Vagina (tissue), 2 donors: ENCODE data around the gene DRAM1.

Experiments used
- CTCF ChIP-seq, 3 experiments: fragments of 450-650 bp in 2 of 3; fragments of 200-600 bp in 1 of 3; sonication (generic) in 1 of 3; IDR thresholded peaks; one replicate each; pipeline ENCODE4 v1.5.1; 2017 to 2019; ENCODE audit warnings: antibody characterized with exemption in 3 of 3, mild to moderate bottlenecking in 2 of 3, moderate library complexity in 2 of 3
- POLR2A ChIP-seq, 2 donors: fragments of 450-650 bp; IDR thresholded peaks; one replicate each; pipeline ENCODE4 v1.6.1; 2017; ENCODE audit warnings: antibody characterized with exemption in 2 of 2, mild to moderate bottlenecking in 2 of 2, moderate library complexity in 2 of 2
- POLR2AphosphoS5 ChIP-seq, 2 donors: sonication (generic); formaldehyde crosslinking; IDR thresholded peaks; one replicate each; pipeline ENCODE4 v1.9.0; 2017; ENCODE audit warnings: antibody characterized with exemption in 2 of 2, mild to moderate bottlenecking in 2 of 2, low read depth in 1 of 2; ENCODE audit not compliant: insufficient read depth in 1 of 2

GRCh38 chr12:101909646-101910045 lies 32.3 kb downstream of the DRAM1 start:
- TF ChIP-seq CTCF (IDR thresholded peaks at IDR 0.05): no peak
- no peak for TF ChIP-seq POLR2A (IDR thresholded peaks at IDR 0.05)
- no peak for TF ChIP-seq POLR2AphosphoS5 (IDR thresholded peaks at IDR 0.05; ENCODE audit: insufficient read depth in 1 of 2, low read depth in 1 of 2)
